AG04450 (cell line): ENCODE measurements around the gene MARK1. TPM values are rescaled to one million over a fixed set of nuclear protein-coding genes. Genes with fewer than 3 reads are reported as not detected.
A peak's percentile ranks its signal among the peaks of the same experiment; 100 is the strongest.

Experiments
- CTCF ChIA-PET: fragments of 300-600, 350-600 bp; formaldehyde crosslinking; extraction: SDS; loops from one replicate; lab custom pipeline; 2022; ENCODE audit warnings: antibody characterized with exemption, inconsistent platforms; lab: Charles Lee
- POLR2A ChIA-PET: fragments of 350-600 bp; formaldehyde crosslinking; extraction: SDS; loops from one replicate; lab custom pipeline; 2021; ENCODE audit warnings: antibody characterized with exemption, inconsistent platforms; lab: Yijun Ruan, JAX
- DNase-seq: peaks from one replicate; pipeline ENCODE4 v3.0.0-alpha.2; 2011; ENCODE audit warnings: low read depth, low spot score
- H3K27ac ChIP-seq: one replicate; pipeline ENCODE4 v1.5.1; 2012; ENCODE audit warnings: low read depth, low read length, control low read depth
- H3K27me3 ChIP-seq: one replicate; pipeline ENCODE4 v1.6.0; 2012; ENCODE audit warnings: low read length; ENCODE audit not compliant: control insufficient read depth, insufficient read depth
- H3K4me3 ChIP-seq: 2 replicates; pipeline ENCODE4 v1.5.1; 2011; ENCODE audit warnings: mild to moderate bottlenecking, low read depth, low read length, control low read depth
- H3K9me3 ChIP-seq: 2 replicates; pipeline ENCODE4 v1.5.1; 2012; ENCODE audit warnings: low read length; ENCODE audit not compliant: control insufficient read depth, insufficient read depth
- CTCF ChIP-seq: IDR thresholded peaks from 2 replicates; pipeline ENCODE4 v1.5.1; 2011; ENCODE audit warnings: low read depth, low read length, control low read depth, inconsistent platforms
- polyA minus RNA-seq: library from RNA; depleted of rRNA, polyadenylated mRNA; stranded (reverse); fragments of >200 nt; gene quantifications from 2 replicates; pipeline ENCODE4 v1.2.3, GENCODE V29; 2011; rRNA and poly(A)+ RNA removed
- polyA plus RNA-seq: library from polyadenylated mRNA; depleted of rRNA; stranded (reverse); fragments of >200 nt; gene quantifications from 2 replicates; pipeline ENCODE4 v1.2.3, GENCODE V29; 2011; rRNA removed

Gene MARK1
- polyA plus RNA-seq (not detected in 2 replicates), polyA minus RNA-seq (not detected in 2 replicates)

GRCh38 chr1:220527908-220528678, at the start of gene MARK1:
TSS of gene MARK1 (plus strand) at chr1:220528136. CDS start at chr1:220528823, 687 bp downstream.
- no peak within 1 kb of the TSS for H3K27ac ChIP-seq
- TF ChIP-seq CTCF = no peak
- H3K27me3 ChIP-seq = peaks cover 27% of the 10 kb centered on the region
- CTCF ChIA-PET = no interaction called here
- POLR2A ChIA-PET = no interaction called here
- H3K9me3 ChIP-seq = no peaks in the 10 kb centered on the region; the same call in 1 of the 2 replicates
- peak within 1 kb of the TSS; percentile 57 for H3K4me3 ChIP-seq
- DNase-seq = no peak

GRCh38 chr1:220483700-220484099, 44.2 kb upstream of the MARK1 start:
- CTCF ChIA-PET = interaction anchor here (0.7 kb wide), 1 partner anchor 20 kb away, joined by 4 read pairs; no protein-coding TSS in a partner anchor
- POLR2A ChIA-PET = no interaction called here

GRCh38 chr1:220484135-220484534, 43.8 kb upstream of the MARK1 start:
- H3K27me3 ChIP-seq = peaks cover 2% of the 10 kb centered on the region
- TF ChIP-seq CTCF = no peak
- no peaks in the 10 kb centered on the region for H3K9me3 ChIP-seq
- ChIA-PET POLR2A (no interaction called here), CTCF (interaction anchor here (0.7 kb wide), 1 partner anchor 20 kb away, joined by 4 read pairs; no protein-coding TSS in a partner anchor)
- no peak overlapping the region for H3K27ac ChIP-seq
- H3K4me3 ChIP-seq = no peak overlapping the region
- DNase-seq = no peak

More at GRCh38 chr1:220483700-220484099, 44.2 kb upstream of the MARK1 start:
- Histone ChIP-seq H3K9me3 (no peaks in the 10 kb centered on the region), H3K27me3 (peaks cover 2% of the 10 kb centered on the region), H3K27ac (no peak overlapping the region), H3K4me3 (no peak overlapping the region)
- DNase-seq = no peak
- no peak for TF ChIP-seq CTCF

GRCh38 chr1:220485131-220485530, 42.8 kb upstream of the MARK1 start:
- TF ChIP-seq CTCF = no peak
- H3K4me3 ChIP-seq = no peak overlapping the region
- no peak overlapping the region for H3K27ac ChIP-seq
- CTCF ChIA-PET = no interaction called here
- POLR2A ChIA-PET = no interaction called here
- H3K27me3 ChIP-seq = peaks cover 2% of the 10 kb centered on the region
- no peaks in the 10 kb centered on the region for H3K9me3 ChIP-seq
- DNase-seq = no peak

GRCh38 chr1:220485791-220486190, 42.1 kb upstream of the MARK1 start:
- Histone ChIP-seq H3K4me3 (no peak overlapping the region), H3K9me3 (no peaks in the 10 kb centered on the region), H3K27ac (no peak overlapping the region), H3K27me3 (peaks cover 2% of the 10 kb centered on the region)
- no peak for DNase-seq
- TF ChIP-seq CTCF = no peak
- ChIA-PET CTCF (no interaction called here), POLR2A (no interaction called here)
